Immature natural killer cell (primary cell): ENCODE results near the gene HMX1. TPM values are rescaled to one million over a fixed set of nuclear protein-coding genes. Genes with fewer than 3 reads are reported as not detected.

ENCODE experiments used
- DNase-seq, 3 donors: peaks; one replicate each; pipeline ENCODE4 v3.0.0; 2022; ENCODE audit warnings: mixed read lengths in 1 of 3
- H3K27ac Mint-ChIP-seq, 6 donors: one replicate each; pipeline ENCODE4 v1.8.0; 2020; ENCODE audit warnings: mixed read lengths in 6 of 6, mild to moderate bottlenecking in 5 of 6, inconsistent platforms in 4 of 6, moderate library complexity in 3 of 6
- H3K27me3 Mint-ChIP-seq, 3 donors: one replicate each; pipeline ENCODE4 v1.8.0; 2020 to 2021; ENCODE audit warnings: low read depth in 3 of 3, mild to moderate bottlenecking in 3 of 3, mixed read lengths in 3 of 3, moderate library complexity in 3 of 3, inconsistent platforms in 1 of 3
- H3K36me3 Mint-ChIP-seq, 3 donors: one replicate each; pipeline ENCODE4 v1.8.0; 2020; ENCODE audit warnings: mixed read lengths in 3 of 3, inconsistent platforms in 2 of 3, mild to moderate bottlenecking in 2 of 3
- H3K4me1 Mint-ChIP-seq, 2 donors: one replicate each; pipeline ENCODE4 v1.8.0; 2020; ENCODE audit warnings: inconsistent platforms in 2 of 2, mild to moderate bottlenecking in 2 of 2, mixed read lengths in 2 of 2, moderate library complexity in 1 of 2
- H3K4me3 Mint-ChIP-seq, 5 donors: one replicate each; pipeline ENCODE4 v1.8.0; 2020; ENCODE audit warnings: mild to moderate bottlenecking in 5 of 5, mixed read lengths in 5 of 5, inconsistent platforms in 3 of 5, moderate library complexity in 3 of 5
- H3K9me3 Mint-ChIP-seq, 6 donors: one replicate each; pipeline ENCODE4 v1.8.0; 2020; ENCODE audit warnings: mild to moderate bottlenecking in 6 of 6, mixed read lengths in 6 of 6, inconsistent platforms in 4 of 6, moderate library complexity in 3 of 6
- polyA plus RNA-seq, 3 donors: library from polyadenylated mRNA; unstranded; fragments of 300-500 nt; fragmentation: Illumina TruSeq; gene quantifications; one replicate each; pipeline ENCODE4 v1.2.3, GENCODE V29; 2021

HMX1 gene
- polyA plus RNA-seq, 3 donors from 2014 or later: not detected

- no peaks in the 10 kb centered on the region for H3K4me1 Mint-ChIP-seq
- H3K27me3 Mint-ChIP-seq: peaks cover 17 to 30% (median 25%) of the 10 kb centered on the region in 3 donors
- H3K4me3 Mint-ChIP-seq: no peak overlapping the region
- no peaks in the 10 kb centered on the region for H3K36me3 Mint-ChIP-seq
- no peaks in the 10 kb centered on the region for H3K9me3 Mint-ChIP-seq
- no peak for DNase-seq
- no peak overlapping the region for H3K27ac Mint-ChIP-seq
These were observed 6.5 kb downstream of the HMX1 start for GRCh38 chr4:8864912-8865680.

- Mint-ChIP-seq H3K4me1 (peaks cover 0 to 2% of the 10 kb centered on the region in 2 donors), H3K4me3 (no peak overlapping the region), H3K27ac (no peak overlapping the region), H3K36me3 (no peaks in the 10 kb centered on the region), H3K27me3 (peaks cover 12 to 28% (median 25%) of the 10 kb centered on the region in 3 donors), H3K9me3 (no peaks in the 10 kb centered on the region)
- DNase-seq: no peak
These were observed 7.7 kb downstream of the HMX1 start for GRCh38 chr4:8863686-8864682.

- H3K27me3 Mint-ChIP-seq: peaks cover 9 to 27% (median 21%) of the 10 kb centered on the region in 3 donors
- peaks cover 0 to 5% of the 10 kb centered on the region in 2 donors for H3K4me1 Mint-ChIP-seq
- no peak overlapping the region for H3K27ac Mint-ChIP-seq
- H3K4me3 Mint-ChIP-seq: peak overlapping the region in 1 of 5 donors; percentile 30
- H3K9me3 Mint-ChIP-seq: no peaks in the 10 kb centered on the region
- no peak for DNase-seq
- H3K36me3 Mint-ChIP-seq: no peaks in the 10 kb centered on the region
These were observed 8.6 kb downstream of the HMX1 start for GRCh38 chr4:8862800-8863685.

GRCh38 chr4:8862334-8862733 is 9.3 kb downstream of the HMX1 start:
- no peaks in the 10 kb centered on the region for H3K9me3 Mint-ChIP-seq
- no peak overlapping the region for H3K27ac Mint-ChIP-seq
- H3K4me1 Mint-ChIP-seq: peaks cover 0 to 6% of the 10 kb centered on the region in 2 donors
- DNase-seq: no peak
- peaks cover 9 to 32% (median 22%) of the 10 kb centered on the region in 3 donors for H3K27me3 Mint-ChIP-seq
- no peak overlapping the region for H3K4me3 Mint-ChIP-seq
- no peaks in the 10 kb centered on the region for H3K36me3 Mint-ChIP-seq

GRCh38 chr4:8861576-8862295 is 9.9 kb downstream of the HMX1 start:
- Mint-ChIP-seq H3K27ac (no peak overlapping the region), H3K4me1 (peaks cover 1 to 6% of the 10 kb centered on the region in 2 donors), H3K4me3 (peak overlapping the region in 1 of 5 donors; percentile 33), H3K36me3 (no peaks in the 10 kb centered on the region), H3K9me3 (no peaks in the 10 kb centered on the region), H3K27me3 (peaks cover 9 to 35% (median 24%) of the 10 kb centered on the region in 3 donors)
- no peak for DNase-seq

- Mint-ChIP-seq H3K27me3 (peaks cover 10 to 33% (median 25%) of the 10 kb centered on the region in 3 donors), H3K4me1 (peaks cover 9 to 11% of the 10 kb centered on the region in 2 donors), H3K27ac (no peak overlapping the region), H3K9me3 (no peaks in the 10 kb centered on the region), H3K4me3 (peak overlapping the region in 1 of 5 donors; percentile 33), H3K36me3 (no peaks in the 10 kb centered on the region)
- DNase-seq: no peak
These were observed 10.6 kb downstream of the HMX1 start for GRCh38 chr4:8860892-8861575.

GRCh38 chr4:8860096-8860891 is 11.3 kb downstream of the HMX1 start:
- peaks cover 11 to 32% (median 25%) of the 10 kb centered on the region in 3 donors for H3K27me3 Mint-ChIP-seq
- H3K4me3 Mint-ChIP-seq: peak overlapping the region in 3 of 5 donors; percentile 30 to 45 (median 33)
- H3K36me3 Mint-ChIP-seq: no peaks in the 10 kb centered on the region
- peaks cover 13 to 17% of the 10 kb centered on the region in 2 donors for H3K4me1 Mint-ChIP-seq
- no peak for DNase-seq
- H3K9me3 Mint-ChIP-seq: no peaks in the 10 kb centered on the region
- H3K27ac Mint-ChIP-seq: no peak overlapping the region

- Mint-ChIP-seq H3K27me3 (peaks cover 11 to 35% (median 20%) of the 10 kb centered on the region in 3 donors), H3K4me3 (no peak overlapping the region), H3K4me1 (peaks cover 13 to 17% of the 10 kb centered on the region in 2 donors), H3K9me3 (no peaks in the 10 kb centered on the region), H3K27ac (no peak overlapping the region), H3K36me3 (no peaks in the 10 kb centered on the region)
- no peak for DNase-seq
These were observed 12.0 kb downstream of the HMX1 start for GRCh38 chr4:8859550-8860095.

- H3K27me3 Mint-ChIP-seq: peaks cover 10 to 32% (median 18%) of the 10 kb centered on the region in 3 donors
- H3K4me3 Mint-ChIP-seq: peak overlapping the region in 4 of 5 donors; percentile 38 to 60 (median 53)
- H3K4me1 Mint-ChIP-seq: peaks cover 13 to 17% of the 10 kb centered on the region in 2 donors
- no peak for DNase-seq
- H3K9me3 Mint-ChIP-seq: no peaks in the 10 kb centered on the region
- H3K36me3 Mint-ChIP-seq: no peaks in the 10 kb centered on the region
- no peak overlapping the region for H3K27ac Mint-ChIP-seq
These were observed 12.9 kb downstream of the HMX1 start for GRCh38 chr4:8858701-8859210.

GRCh38 chr4:8857766-8858700 is 13.6 kb downstream of the HMX1 start:
- peak; percentile 7 to 25 (median 13) for DNase-seq

More at GRCh38 chr4:8857766-8858700, 13.6 kb downstream of the HMX1 start:
- Mint-ChIP-seq H3K27ac (peak overlapping the region in 2 of 6 donors; percentile 49 to 62), H3K4me3 (peak overlapping the region; percentile 66 to 84 (median 74)), H3K4me1 (peaks cover 13 to 17% of the 10 kb centered on the region in 2 donors), H3K9me3 (no peaks in the 10 kb centered on the region), H3K36me3 (no peaks in the 10 kb centered on the region), H3K27me3 (peaks cover 10 to 32% (median 18%) of the 10 kb centered on the region in 3 donors)
